Esophagus muscularis mucosa (tissue), 4 donors: ENCODE measurements around the gene ERBB4. TPM values are rescaled to one million over a fixed set of nuclear protein-coding genes. Genes with fewer than 3 reads are reported as not detected.
"Not testable (repeated sequence)": the region's sequence is repeated elsewhere in the genome, so short reads cannot be mapped to it uniquely, and the experiment has no call there.

Experiments used
- DNase-seq: peaks from one replicate; pipeline ENCODE4 v3.0.0-alpha.2; 2017; ENCODE audit errors: extremely low spot score
- H3K27ac ChIP-seq, 4 donors: fragments of 200-600 bp; sonication (generic); replicated peaks in 1 of 4; 1 replicate in 3 of 4; 2 replicates in 1 of 4; pipeline ENCODE4 v1.5.1; 2016 to 2019; ENCODE audit warnings: mild to moderate bottlenecking in 1 of 4
- H3K27me3 ChIP-seq, 4 donors: fragments of 200-600 bp; sonication (generic); one replicate each; pipeline versions ENCODE4 v1.5.1 to v1.6.0; 2016 to 2019
- H3K36me3 ChIP-seq, 4 donors: fragments of 200-600 bp; sonication (generic); one replicate each; pipeline ENCODE4 v1.5.1; 2016 to 2019
- H3K4me1 ChIP-seq, 4 donors: fragments of 200-600 bp; sonication (generic); one replicate each; pipeline ENCODE4 v1.5.1; 2016 to 2019
- H3K4me3 ChIP-seq, 4 donors: fragments of 200-600 bp; sonication (generic); 1 replicate in 2 of 4; 2 replicates in 2 of 4; pipeline ENCODE4 v1.5.1; 2016 to 2019; ENCODE audit warnings: mild to moderate bottlenecking in 4 of 4, moderate library complexity in 1 of 4
- H3K9me3 ChIP-seq, 4 donors: fragments of 200-600 bp; sonication (generic); 1 replicate in 3 of 4; 2 replicates in 1 of 4; pipeline ENCODE4 v1.5.1; 2016 to 2019
- CTCF ChIP-seq, 3 experiments: fragments of 200-600 bp in 2 of 3; fragments of 450-650 bp in 1 of 3; sonication (generic) in 2 of 3; IDR thresholded peaks; one replicate each; pipeline ENCODE4 v1.5.1; 2017 to 2019; ENCODE audit warnings: antibody characterized with exemption in 3 of 3, mild to moderate bottlenecking in 2 of 3, moderate library complexity in 1 of 3
- EP300 ChIP-seq: sonication (generic); formaldehyde crosslinking; IDR thresholded peaks from one replicate; pipeline ENCODE4 v1.6.1; 2017; ENCODE audit warnings: antibody characterized with exemption
- POLR2A ChIP-seq: fragments of 450-650 bp; IDR thresholded peaks from one replicate; pipeline ENCODE4 v1.6.1; 2017; ENCODE audit warnings: antibody characterized with exemption, moderate library complexity, mild to moderate bottlenecking, low read depth
- POLR2AphosphoS5 ChIP-seq, 2 donors: sonication (generic); formaldehyde crosslinking; IDR thresholded peaks; one replicate each; pipeline ENCODE4 v1.6.1; 2017; ENCODE audit warnings: antibody characterized with exemption in 2 of 2
- WGBS: methylation state at CpG from one replicate; pipeline ENCODE4 v1.1.5; 2018; 5-methylcytosine and 5-hydroxymethylcytosine counted together
- intact Hi-C: fragments of 100-400 bp; cut with DNase I; formaldehyde crosslinking; loops from one replicate; pipeline ENCODE4 v1.15.1; 2023
- total RNA-seq, 4 donors: library from RNA; depleted of rRNA; stranded (reverse); fragments of >200 nt; gene quantifications; one replicate each; pipeline versions ENCODE4 v1.1.0 to v1.2.1, GENCODE V29; 2016

Gene ERBB4
- total RNA-seq, 4 donors from 2014 or later: under 0.01 to 0.19 (median 0.17) TPM

- H3K36me3 ChIP-seq: no peaks in the 10 kb centered on the region
- TF ChIP-seq POLR2AphosphoS5 (IDR thresholded peaks at IDR 0.05) (no peak), POLR2A (no peak), EP300 (no peak), CTCF (IDR thresholded peaks at IDR 0.05) (no peak)
- 83% methylated on average over 1 of the region's 1 CpG for WGBS
- H3K27ac ChIP-seq: no peak overlapping the region
- intact Hi-C loops: no loop called here
- DNase-seq: no peak
- no peaks in the 10 kb centered on the region for H3K27me3 ChIP-seq
- no peaks in the 10 kb centered on the region for H3K9me3 ChIP-seq
- no peak overlapping the region for H3K4me3 ChIP-seq
- no peaks in the 10 kb centered on the region for H3K4me1 ChIP-seq
Observed at GRCh38 chr2:212193803-212194202, 344.8 kb downstream of the ERBB4 start.

- Histone ChIP-seq H3K4me1 (no peaks in the 10 kb centered on the region), H3K36me3 (no peaks in the 10 kb centered on the region), H3K9me3 (no peaks in the 10 kb centered on the region), H3K27ac (no peak overlapping the region), H3K27me3 (no peaks in the 10 kb centered on the region), H3K4me3 (no peak overlapping the region)
- 77% methylated on average over 1 of the region's 1 CpG for WGBS
- no peak for DNase-seq
- intact Hi-C loops: no loop called here
- TF ChIP-seq POLR2AphosphoS5 (IDR thresholded peaks at IDR 0.05) (no peak), CTCF (IDR thresholded peaks at IDR 0.05) (no peak), POLR2A (no peak), EP300 (no peak)
Observed at GRCh38 chr2:212193056-212193455, 345.5 kb downstream of the ERBB4 start.

GRCh38 chr2:212191438-212191837 lies 347.2 kb downstream of the ERBB4 start:
- H3K4me3 ChIP-seq, H3K36me3 ChIP-seq, H3K4me1 ChIP-seq, intact Hi-C loops, H3K27me3 ChIP-seq, H3K27ac ChIP-seq, DNase-seq, H3K9me3 ChIP-seq: not testable (repeated sequence)
- 74% methylated on average over 8 of the region's 8 CpGs for WGBS

- TF ChIP-seq EP300 (no peak), POLR2A (no peak)
- Histone ChIP-seq H3K27me3 (no peaks in the 10 kb centered on the region), H3K36me3 (no peaks in the 10 kb centered on the region), H3K27ac (no peak overlapping the region), H3K4me3 (no peak overlapping the region), H3K9me3 (no peaks in the 10 kb centered on the region), H3K4me1 (no peaks in the 10 kb centered on the region)
- intact Hi-C loops: no loop called here
- no peak for DNase-seq
- 77% methylated on average over 3 of the region's 3 CpGs for WGBS
Observed at GRCh38 chr2:212186166-212186565, 352.4 kb downstream of the ERBB4 start.

GRCh38 chr2:212181646-212182045 lies 357.0 kb downstream of the ERBB4 start:
- Histone ChIP-seq H3K4me1 (no peaks in the 10 kb centered on the region), H3K9me3 (no peaks in the 10 kb centered on the region), H3K36me3 (no peaks in the 10 kb centered on the region), H3K27ac (no peak overlapping the region), H3K4me3 (no peak overlapping the region), H3K27me3 (no peaks in the 10 kb centered on the region)
- TF ChIP-seq EP300 (no peak), POLR2AphosphoS5 (IDR thresholded peaks at IDR 0.05) (no peak), CTCF (IDR thresholded peaks at IDR 0.05) (no peak), POLR2A (no peak)
- DNase-seq: no peak
- 7% methylated on average over 1 of the region's 1 CpG for WGBS
- intact Hi-C loops: no loop called here

GRCh38 chr2:212180408-212181083 lies 358.1 kb downstream of the ERBB4 start:
- no peak for DNase-seq
- 59% methylated on average over 3 of the region's 3 CpGs for WGBS

More at GRCh38 chr2:212180408-212181083, 358.1 kb downstream of the ERBB4 start:
- Histone ChIP-seq H3K36me3 (no peaks in the 10 kb centered on the region), H3K27me3 (no peaks in the 10 kb centered on the region), H3K9me3 (no peaks in the 10 kb centered on the region), H3K27ac (no peak overlapping the region), H3K4me1 (no peaks in the 10 kb centered on the region), H3K4me3 (no peak overlapping the region)
- intact Hi-C loops: no loop called here
- no peak for TF ChIP-seq CTCF (IDR thresholded peaks at IDR 0.05)
- no peak for TF ChIP-seq POLR2AphosphoS5 (IDR thresholded peaks at IDR 0.05)
- TF ChIP-seq POLR2A: no peak
- TF ChIP-seq EP300: no peak
